Uterus (tissue), 2 donors: ENCODE results near the gene RARA.

ENCODE experiments used
- POLR2A ChIP-seq, 2 donors: fragments of 450-650 bp; IDR thresholded peaks; one replicate each; pipeline ENCODE4 v1.6.1; 2016; ENCODE audit warnings: antibody characterized with exemption in 2 of 2, mild to moderate bottlenecking in 1 of 2, moderate library complexity in 1 of 2
- TF ChIP-seq, protein P1 (sequence below), 4 experiments: fragments of 200-600 bp in 2 of 4; fragments of 450-650 bp in 2 of 4; sonication (generic) in 2 of 4; IDR thresholded peaks; one replicate each; pipeline ENCODE4 v1.5.1; 2016 to 2019; ENCODE audit warnings: antibody characterized with exemption in 4 of 4, mild to moderate bottlenecking in 2 of 4, moderate library complexity in 1 of 4

DNA sequence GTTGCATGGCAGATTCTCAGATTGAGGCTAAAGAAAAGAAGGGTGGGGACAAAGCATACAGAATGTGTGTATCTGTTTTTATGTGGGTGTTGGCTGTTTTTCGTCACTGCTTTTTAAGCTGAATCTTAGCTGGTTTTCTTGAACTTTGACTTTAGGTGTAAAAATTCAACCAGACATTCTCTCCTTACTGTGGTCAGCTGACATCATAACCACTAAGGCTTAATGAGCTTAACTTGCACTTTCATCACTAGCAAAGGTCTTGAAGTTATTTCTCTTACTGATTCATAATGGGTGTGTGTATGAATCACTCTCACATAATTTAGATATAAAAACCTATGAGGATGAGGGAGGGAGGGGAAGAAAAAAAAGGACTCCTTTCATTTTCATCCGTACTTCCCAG is 25.3 kb upstream of the RARA start:
- TF ChIP-seq, protein P1, sequence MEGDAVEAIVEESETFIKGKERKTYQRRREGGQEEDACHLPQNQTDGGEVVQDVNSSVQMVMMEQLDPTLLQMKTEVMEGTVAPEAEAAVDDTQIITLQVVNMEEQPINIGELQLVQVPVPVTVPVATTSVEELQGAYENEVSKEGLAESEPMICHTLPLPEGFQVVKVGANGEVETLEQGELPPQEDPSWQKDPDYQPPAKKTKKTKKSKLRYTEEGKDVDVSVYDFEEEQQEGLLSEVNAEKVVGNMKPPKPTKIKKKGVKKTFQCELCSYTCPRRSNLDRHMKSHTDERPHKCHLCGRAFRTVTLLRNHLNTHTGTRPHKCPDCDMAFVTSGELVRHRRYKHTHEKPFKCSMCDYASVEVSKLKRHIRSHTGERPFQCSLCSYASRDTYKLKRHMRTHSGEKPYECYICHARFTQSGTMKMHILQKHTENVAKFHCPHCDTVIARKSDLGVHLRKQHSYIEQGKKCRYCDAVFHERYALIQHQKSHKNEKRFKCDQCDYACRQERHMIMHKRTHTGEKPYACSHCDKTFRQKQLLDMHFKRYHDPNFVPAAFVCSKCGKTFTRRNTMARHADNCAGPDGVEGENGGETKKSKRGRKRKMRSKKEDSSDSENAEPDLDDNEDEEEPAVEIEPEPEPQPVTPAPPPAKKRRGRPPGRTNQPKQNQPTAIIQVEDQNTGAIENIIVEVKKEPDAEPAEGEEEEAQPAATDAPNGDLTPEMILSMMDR (IDR thresholded peaks at IDR 0.05): no peak
- no peak for TF ChIP-seq POLR2A (IDR thresholded peaks at IDR 0.05)
